ENCODE measurements around the gene DHRS7B.

The DHRS7B gene

GRCh38 chr17:21233581-21234347, 107.0 kb downstream of the DHRS7B start:
- DNase-seq (ENCODE audit: low read depth in 2 of 2, low spot score in 1 of 2) = no peak

GRCh38 chr17:21235921-21236320, 109.2 kb downstream of the DHRS7B start:
- no peak for DNase-seq (ENCODE audit: low read depth in 2 of 2, low spot score in 1 of 2)

- no peak for DNase-seq (ENCODE audit: low read depth in 2 of 2, low spot score in 1 of 2)
These were observed 113.1 kb downstream of the DHRS7B start for GRCh38 chr17:21239680-21240368.

GRCh38 chr17:21240369-21241055, 113.7 kb downstream of the DHRS7B start:
- DNase-seq (ENCODE audit: low read depth in 2 of 2, low spot score in 1 of 2) = no peak
